UCSD-AML1 (cell line): ENCODE measurements around the gene WIPF2.
A peak's percentile ranks its signal among the peaks of the same experiment; 100 is the strongest.

Source experiments
- DNase-seq: peaks from one replicate; lab custom pipeline; 2025; ENCODE audit not compliant: unreplicated experiment; lab: John Stamatoyannopoulos, UW

WIPF2 gene

GRCh38 chr17:40244255-40244654 lies 25.2 kb downstream of the WIPF2 start:
- DNase-seq: no peak

- DNase-seq: no peak
Observed at GRCh38 chr17:40247926-40248495, 28.9 kb downstream of the WIPF2 start.

GRCh38 chr17:40248507-40248906 lies 29.4 kb downstream of the WIPF2 start:
- no peak for DNase-seq

- DNase-seq: no peak
Observed at GRCh38 chr17:40251576-40251975, 32.5 kb downstream of the WIPF2 start.

- DNase-seq: no peak
Observed at GRCh38 chr17:40253565-40253964, 34.5 kb downstream of the WIPF2 start.

GRCh38 chr17:40259505-40259904 lies 40.4 kb downstream of the WIPF2 start:
- no peak for DNase-seq

GRCh38 chr17:40260528-40260927 lies 41.4 kb downstream of the WIPF2 start:
- DNase-seq: no peak

- no peak for DNase-seq
Observed at GRCh38 chr17:40264458-40265185, 45.5 kb downstream of the WIPF2 start.

- no peak for DNase-seq
Observed at GRCh38 chr17:40265337-40265736, 46.2 kb downstream of the WIPF2 start.

GRCh38 chr17:40266882-40267281 lies 47.8 kb downstream of the WIPF2 start:
- no peak for DNase-seq

GRCh38 chr17:40268141-40268712 lies 49.1 kb downstream of the WIPF2 start:
- DNase-seq: no peak

- DNase-seq: no peak
Observed at GRCh38 chr17:40278414-40278813, 59.3 kb downstream of the WIPF2 start.

GRCh38 chr17:40279402-40279801 lies 60.3 kb downstream of the WIPF2 start:
- no peak for DNase-seq

GRCh38 chr17:40281663-40282062 lies 62.6 kb downstream of the WIPF2 start:
- no peak for DNase-seq

GRCh38 chr17:40283662-40284061 lies 64.6 kb downstream of the WIPF2 start:
- no peak for DNase-seq

- no peak for DNase-seq
Observed at GRCh38 chr17:40284085-40284713, 65.1 kb downstream of the WIPF2 start.

GRCh38 chr17:40286473-40286872 lies 67.4 kb downstream of the WIPF2 start:
- DNase-seq: no peak

- DNase-seq: no peak
Observed at GRCh38 chr17:40287159-40287493, 68.0 kb downstream of the WIPF2 start.

GRCh38 chr17:40287494-40288369 lies 68.6 kb downstream of the WIPF2 start, which contains the start of gene CDC6:
Gene CDC6 (plus strand): TSS chr17:40287879. CDS start chr17:40289421, 1,542 bp downstream.
- DNase-seq: peak; percentile 97

- DNase-seq: no peak
Observed at GRCh38 chr17:40290629-40291280, 71.7 kb downstream of the WIPF2 start.

GRCh38 chr17:40291281-40291664 lies 72.2 kb downstream of the WIPF2 start:
- no peak for DNase-seq
